GM12801 (cell line): ENCODE data around the gene MUC13.

Source experiments
- CTCF ChIP-seq: IDR thresholded peaks from one replicate; pipeline ENCODE4 v1.5.1; 2011; ENCODE audit warnings: control low read depth; ENCODE audit not compliant: insufficient read length; ENCODE audit errors: extremely low read depth

The MUC13 gene

DNA sequence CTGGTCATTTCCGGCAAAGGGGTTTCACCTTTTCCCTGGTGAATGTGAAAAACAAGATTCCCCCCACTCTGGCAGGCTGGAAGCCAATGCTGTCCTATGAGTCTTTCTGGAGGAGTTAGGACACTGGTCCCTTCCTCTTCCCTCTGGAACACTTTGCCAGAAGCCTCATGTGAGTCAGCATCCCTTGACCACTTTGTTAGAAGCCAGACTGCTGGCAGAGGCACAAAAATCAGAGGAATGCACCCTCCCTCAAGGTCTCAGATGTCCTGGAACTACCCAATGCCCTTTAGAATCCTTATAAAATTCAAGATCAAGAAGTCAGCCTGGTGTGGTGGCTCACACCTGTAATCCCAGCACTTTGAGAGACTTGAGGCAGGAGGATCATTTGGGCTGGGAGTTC, 74.0 kb downstream of the MUC13 start:
- no peak for TF ChIP-seq CTCF

- no peak for TF ChIP-seq CTCF
These were observed 75.5 kb downstream of the MUC13 start for GRCh38 chr3:124859025-124859424.

DNA sequence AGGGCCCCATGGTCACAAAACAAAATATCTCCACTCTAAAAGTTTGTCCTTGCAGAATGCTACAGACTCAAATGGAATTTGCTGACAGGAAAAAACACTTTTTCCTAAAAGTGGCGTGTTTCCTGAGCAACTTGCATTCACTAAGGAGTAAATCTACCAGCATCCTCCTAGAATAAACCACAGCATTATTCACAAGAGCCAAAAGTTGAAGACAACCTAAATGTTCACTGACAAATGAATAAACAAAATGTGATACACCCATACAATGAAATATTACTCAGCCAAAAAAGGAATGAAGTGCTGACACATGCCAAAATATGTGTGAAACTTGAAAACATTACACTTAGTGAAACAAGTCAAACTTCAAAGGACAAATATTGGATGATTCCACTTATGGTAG, 76.3 kb downstream of the MUC13 start:
- no peak for TF ChIP-seq CTCF

GRCh38 chr3:124856677-124857076, 77.9 kb downstream of the MUC13 start:
- TF ChIP-seq CTCF, result no peak
